SU-DHL-6 (cell line): Measurements from ENCODE around the gene FAM114A2.

Experiments
- H2AFZ ChIP-seq: fragments of 200-600 bp; sonication (generic); 2 replicates; pipeline ENCODE4 v1.6.1; 2014; ENCODE audit warnings: low read depth, mild to moderate bottlenecking, moderate library complexity, mixed read lengths, antibody characterized with exemption, low read length; ENCODE audit not compliant: severe bottlenecking
- H3F3A ChIP-seq: fragments of 200-600 bp; shearing (Covaris generic); 2 replicates; pipeline ENCODE4 v1.6.0; 2016; ENCODE audit warnings: antibody characterized with exemption, mild to moderate bottlenecking; ENCODE audit not compliant: insufficient read depth
- H3K27ac ChIP-seq: fragments of 200-600 bp; sonication (generic); 2 replicates; pipeline ENCODE4 v1.5.1; 2016; ENCODE audit warnings: low read depth, mild to moderate bottlenecking, low read length, moderate library complexity, mixed read lengths
- H3K27me3 ChIP-seq: fragments of 200-600 bp; sonication (generic), shearing (Covaris generic); 2 replicates; pipeline ENCODE4 v1.6.0; 2014; ENCODE audit warnings: mild to moderate bottlenecking, low read length
- H3K36me3 ChIP-seq: fragments of 200-600 bp; sonication (generic); 2 replicates; pipeline ENCODE4 v1.6.1; 2014; ENCODE audit warnings: mild to moderate bottlenecking, low read length, mixed read lengths
- H3K4me2 ChIP-seq: fragments of 300-600, 200-600 bp; shearing (Covaris generic), sonication (generic); 2 replicates; pipeline ENCODE4 v1.6.0; 2014; ENCODE audit warnings: low read length, low read depth, mild to moderate bottlenecking; ENCODE audit not compliant: poor library complexity, severe bottlenecking
- H3K4me3 ChIP-seq: fragments of 200-600 bp; sonication (generic); 2 replicates; pipeline ENCODE4 v1.5.1; 2014; ENCODE audit warnings: antibody characterized with exemption, low read length, mild to moderate bottlenecking, mixed read lengths; ENCODE audit not compliant: insufficient read depth, poor library complexity, severe bottlenecking
- H3K79me2 ChIP-seq: fragments of 200-600 bp; sonication (generic); 2 replicates; pipeline ENCODE4 v1.6.1; 2014; ENCODE audit warnings: mild to moderate bottlenecking, low read length, moderate library complexity; ENCODE audit not compliant: insufficient read depth
- H3K9ac ChIP-seq: fragments of 200-600 bp; sonication (generic); 2 replicates; pipeline ENCODE4 v1.7.0; 2014; ENCODE audit warnings: mild to moderate bottlenecking, low read length
- H3K9me2 ChIP-seq: fragments of 200-600 bp; sonication (generic); replicated peaks from 2 replicates; pipeline ENCODE4 v1.6.1; 2014; ENCODE audit warnings: low read length; ENCODE audit not compliant: insufficient read depth
- H3K9me3 ChIP-seq: fragments of 200-600 bp; sonication (generic); 2 replicates; pipeline ENCODE4 v1.6.1; 2014; ENCODE audit warnings: low read length, mixed read lengths; ENCODE audit not compliant: insufficient read depth
- H4K20me1 ChIP-seq: fragments of 200-600 bp; sonication (generic); 2 replicates; pipeline ENCODE4 v1.6.1; 2014; ENCODE audit warnings: low read depth, mild to moderate bottlenecking, antibody characterized with exemption, low read length, moderate library complexity, mixed read lengths
- EZH2phosphoT487 ChIP-seq: fragments of 200-600 bp; sonication (generic), shearing (Covaris generic); conservative IDR thresholded peaks from 2 replicates; pipeline ENCODE4 v1.6.1; 2018; ENCODE audit warnings: mild to moderate bottlenecking, antibody characterized with exemption, low read length, moderate library complexity, mixed read lengths
- TF ChIP-seq, protein P1 (sequence below): fragments of 200-600 bp; sonication (generic); IDR thresholded peaks from one replicate; pipeline ENCODE4 v1.5.1; 2017; ENCODE audit warnings: antibody characterized with exemption, mild to moderate bottlenecking, low read length, moderate library complexity; ENCODE audit not compliant: insufficient read depth, poor library complexity, severe bottlenecking

The FAM114A2 gene

DNA sequence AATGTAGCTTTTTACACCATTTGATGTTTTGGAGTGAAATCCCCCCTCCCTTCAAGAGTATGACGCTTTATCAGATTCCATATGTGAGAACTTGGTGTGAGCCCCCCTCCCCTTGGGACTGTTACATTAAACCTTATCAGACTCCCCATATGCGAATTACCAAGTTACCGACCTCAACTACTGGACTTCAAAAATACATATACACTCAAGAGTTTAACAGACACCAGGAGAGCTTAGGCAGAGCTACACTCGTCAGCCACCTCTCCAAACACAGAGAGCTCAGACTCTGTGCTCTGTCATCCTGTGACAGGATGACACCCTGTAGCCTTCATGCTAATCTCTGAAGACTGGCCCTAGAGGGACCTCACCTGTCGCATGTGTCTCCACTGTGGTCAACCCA is 50.2 kb downstream of the FAM114A2 start:
- Histone ChIP-seq H3K79me2 (no peaks in the 10 kb centered on the region), H3K27ac (no peak overlapping the region), H3K9ac (no peak overlapping the region), H2AFZ (no peak overlapping the region), H3F3A (no peaks in the 10 kb centered on the region), H3K27me3 (no peaks in the 10 kb centered on the region), H3K4me2 (no peak overlapping the region), H4K20me1 (no peaks in the 10 kb centered on the region), H3K9me2 (no peaks in the 10 kb centered on the region), H3K9me3 (no peaks in the 10 kb centered on the region), H3K4me3 (no peak overlapping the region), H3K36me3 (no peaks in the 10 kb centered on the region)
- TF ChIP-seq, protein P1, sequence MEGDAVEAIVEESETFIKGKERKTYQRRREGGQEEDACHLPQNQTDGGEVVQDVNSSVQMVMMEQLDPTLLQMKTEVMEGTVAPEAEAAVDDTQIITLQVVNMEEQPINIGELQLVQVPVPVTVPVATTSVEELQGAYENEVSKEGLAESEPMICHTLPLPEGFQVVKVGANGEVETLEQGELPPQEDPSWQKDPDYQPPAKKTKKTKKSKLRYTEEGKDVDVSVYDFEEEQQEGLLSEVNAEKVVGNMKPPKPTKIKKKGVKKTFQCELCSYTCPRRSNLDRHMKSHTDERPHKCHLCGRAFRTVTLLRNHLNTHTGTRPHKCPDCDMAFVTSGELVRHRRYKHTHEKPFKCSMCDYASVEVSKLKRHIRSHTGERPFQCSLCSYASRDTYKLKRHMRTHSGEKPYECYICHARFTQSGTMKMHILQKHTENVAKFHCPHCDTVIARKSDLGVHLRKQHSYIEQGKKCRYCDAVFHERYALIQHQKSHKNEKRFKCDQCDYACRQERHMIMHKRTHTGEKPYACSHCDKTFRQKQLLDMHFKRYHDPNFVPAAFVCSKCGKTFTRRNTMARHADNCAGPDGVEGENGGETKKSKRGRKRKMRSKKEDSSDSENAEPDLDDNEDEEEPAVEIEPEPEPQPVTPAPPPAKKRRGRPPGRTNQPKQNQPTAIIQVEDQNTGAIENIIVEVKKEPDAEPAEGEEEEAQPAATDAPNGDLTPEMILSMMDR: no peak
- TF ChIP-seq EZH2phosphoT487: no peak

DNA sequence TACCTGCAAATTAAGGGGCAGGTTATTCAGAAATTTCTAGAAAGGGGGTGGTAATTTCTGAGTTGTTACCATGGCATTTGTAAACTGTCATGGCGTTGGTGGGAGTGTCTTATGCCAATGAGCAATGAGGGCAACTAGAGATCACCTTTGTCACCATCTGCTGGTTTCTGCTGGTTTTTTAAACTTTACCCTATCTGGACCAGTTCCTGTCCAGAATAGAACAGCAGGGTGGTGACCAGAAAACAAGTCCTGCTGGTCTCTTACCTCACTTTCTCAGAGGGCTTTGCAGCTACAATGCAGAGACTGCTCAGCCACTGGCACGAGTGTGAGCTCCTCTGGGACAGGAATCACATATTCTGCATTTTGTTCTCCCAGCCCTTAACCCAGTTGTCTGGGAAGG is 51.4 kb downstream of the FAM114A2 start:
- no peaks in the 10 kb centered on the region for H3F3A ChIP-seq
- no peak overlapping the region for H3K9ac ChIP-seq
- H4K20me1 ChIP-seq: no peaks in the 10 kb centered on the region
- no peaks in the 10 kb centered on the region for H3K36me3 ChIP-seq
- no peak overlapping the region for H3K4me3 ChIP-seq
- no peak overlapping the region for H3K4me2 ChIP-seq
- TF ChIP-seq, protein P1: no peak
- TF ChIP-seq EZH2phosphoT487: no peak
- H3K9me3 ChIP-seq: no peaks in the 10 kb centered on the region
- H3K9me2 ChIP-seq: no peaks in the 10 kb centered on the region
- H3K79me2 ChIP-seq: no peaks in the 10 kb centered on the region
- no peak overlapping the region for H3K27ac ChIP-seq
- no peak overlapping the region for H2AFZ ChIP-seq
- no peaks in the 10 kb centered on the region for H3K27me3 ChIP-seq

DNA sequence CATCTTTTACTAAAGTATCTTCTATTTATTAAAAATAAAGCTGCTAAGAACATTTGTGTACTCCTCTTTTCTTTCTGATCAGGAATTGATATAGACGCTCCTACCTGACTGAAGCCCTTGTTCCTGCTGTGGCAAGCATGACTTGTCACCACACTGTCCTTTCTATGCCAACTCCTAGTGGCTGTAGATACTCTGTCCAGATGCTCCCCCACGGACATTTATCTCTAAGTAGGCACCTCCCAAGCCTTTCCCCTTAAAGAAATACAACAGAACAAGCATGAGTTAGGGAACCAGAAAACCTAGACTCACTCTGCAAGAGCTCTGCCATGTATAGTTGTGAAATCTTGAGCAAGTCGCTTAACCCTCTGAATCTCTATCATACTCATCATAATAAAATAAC is 53.2 kb downstream of the FAM114A2 start:
- H3K27ac ChIP-seq: no peak overlapping the region
- no peak overlapping the region for H3K4me2 ChIP-seq
- H3K79me2 ChIP-seq: no peaks in the 10 kb centered on the region
- H3K9me3 ChIP-seq: no peaks in the 10 kb centered on the region
- H3K27me3 ChIP-seq: no peaks in the 10 kb centered on the region
- H3K9ac ChIP-seq: no peak overlapping the region
- H3F3A ChIP-seq: no peaks in the 10 kb centered on the region
- H3K4me3 ChIP-seq: no peak overlapping the region
- H3K36me3 ChIP-seq: no peaks in the 10 kb centered on the region
- no peak overlapping the region for H2AFZ ChIP-seq
- H3K9me2 ChIP-seq: no peaks in the 10 kb centered on the region
- TF ChIP-seq, protein P1: no peak
- TF ChIP-seq EZH2phosphoT487: no peak
- no peaks in the 10 kb centered on the region for H4K20me1 ChIP-seq
